Measurements from ENCODE around the gene NKRF.
A peak's percentile ranks its signal among the peaks of the same experiment; 100 is the strongest.

NKRF gene

DNA sequence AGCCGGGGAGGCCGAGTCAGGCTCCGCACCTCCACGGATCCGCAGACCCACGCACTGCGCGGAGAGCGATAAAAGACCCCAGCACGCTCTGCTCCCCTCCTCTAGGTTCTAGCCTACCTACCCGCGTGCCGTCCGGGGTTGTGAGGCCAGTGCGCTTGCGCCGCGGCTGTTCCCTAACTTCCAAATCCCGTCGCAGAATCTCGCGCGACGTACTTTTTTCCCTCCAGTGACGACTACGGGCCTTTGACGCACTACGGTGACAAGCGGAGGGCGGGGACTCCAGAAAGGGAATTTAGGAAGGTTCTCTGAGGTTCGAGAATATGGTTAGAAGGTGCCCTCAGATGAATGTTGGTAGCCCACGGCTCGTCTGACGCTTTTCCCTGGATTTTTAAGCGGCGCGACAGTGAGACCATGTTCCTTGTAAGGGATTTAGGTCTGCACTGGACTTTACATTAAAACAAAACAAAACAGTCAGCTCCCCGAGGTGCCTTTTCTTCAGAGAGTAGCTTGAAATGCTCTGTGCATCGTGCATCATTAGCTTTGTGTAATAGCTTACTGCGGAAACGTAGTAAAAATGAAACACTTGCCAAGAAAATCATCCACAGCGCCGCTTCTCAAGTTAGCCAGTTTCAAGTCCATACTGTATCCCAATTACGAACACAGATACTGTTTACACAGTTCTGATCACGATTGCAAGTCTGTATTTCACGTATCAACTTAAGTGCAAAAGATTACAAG is at the start of gene NKRF:
Gene NKRF (minus strand): TSS at position 145 of the 738 bp plus-strand sequence.
- TF ChIP-seq, protein P1, sequence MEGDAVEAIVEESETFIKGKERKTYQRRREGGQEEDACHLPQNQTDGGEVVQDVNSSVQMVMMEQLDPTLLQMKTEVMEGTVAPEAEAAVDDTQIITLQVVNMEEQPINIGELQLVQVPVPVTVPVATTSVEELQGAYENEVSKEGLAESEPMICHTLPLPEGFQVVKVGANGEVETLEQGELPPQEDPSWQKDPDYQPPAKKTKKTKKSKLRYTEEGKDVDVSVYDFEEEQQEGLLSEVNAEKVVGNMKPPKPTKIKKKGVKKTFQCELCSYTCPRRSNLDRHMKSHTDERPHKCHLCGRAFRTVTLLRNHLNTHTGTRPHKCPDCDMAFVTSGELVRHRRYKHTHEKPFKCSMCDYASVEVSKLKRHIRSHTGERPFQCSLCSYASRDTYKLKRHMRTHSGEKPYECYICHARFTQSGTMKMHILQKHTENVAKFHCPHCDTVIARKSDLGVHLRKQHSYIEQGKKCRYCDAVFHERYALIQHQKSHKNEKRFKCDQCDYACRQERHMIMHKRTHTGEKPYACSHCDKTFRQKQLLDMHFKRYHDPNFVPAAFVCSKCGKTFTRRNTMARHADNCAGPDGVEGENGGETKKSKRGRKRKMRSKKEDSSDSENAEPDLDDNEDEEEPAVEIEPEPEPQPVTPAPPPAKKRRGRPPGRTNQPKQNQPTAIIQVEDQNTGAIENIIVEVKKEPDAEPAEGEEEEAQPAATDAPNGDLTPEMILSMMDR (conservative IDR thresholded peaks at IDR 0.05; ENCODE audit: low read depth, low read length), result no peak
- peak; percentile 93 for DNase-seq (ENCODE audit: low read depth)
- H3K4me3 ChIP-seq (ENCODE audit: low read depth, low read length), result peak within 1 kb of the TSS; percentile 89

DNA sequence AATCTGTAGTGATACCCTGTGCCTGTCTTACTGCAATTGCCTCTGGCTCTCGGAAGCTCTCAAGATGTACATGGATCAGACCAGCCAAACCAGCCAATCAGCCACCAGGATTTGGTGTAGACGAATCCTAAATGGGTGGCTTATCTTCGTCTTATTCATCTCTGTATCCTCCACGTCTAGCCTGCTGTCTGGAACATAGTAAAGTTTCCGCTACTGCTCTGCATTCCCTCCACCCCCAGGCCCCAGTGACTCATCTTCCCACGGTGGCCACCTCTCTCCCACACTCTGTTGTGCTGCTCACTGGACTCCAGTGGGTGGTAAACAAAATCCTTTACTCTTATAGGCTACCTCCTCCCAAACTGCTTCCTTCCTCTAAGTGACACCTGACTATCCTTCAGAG is 48.9 kb upstream of the NKRF start:
- no peak overlapping the region for H3K4me3 ChIP-seq (ENCODE audit: low read depth, low read length)
- DNase-seq (ENCODE audit: low read depth), result peak; percentile 94
- TF ChIP-seq, protein P1 (conservative IDR thresholded peaks at IDR 0.05; ENCODE audit: low read depth, low read length), result no peak

DNA sequence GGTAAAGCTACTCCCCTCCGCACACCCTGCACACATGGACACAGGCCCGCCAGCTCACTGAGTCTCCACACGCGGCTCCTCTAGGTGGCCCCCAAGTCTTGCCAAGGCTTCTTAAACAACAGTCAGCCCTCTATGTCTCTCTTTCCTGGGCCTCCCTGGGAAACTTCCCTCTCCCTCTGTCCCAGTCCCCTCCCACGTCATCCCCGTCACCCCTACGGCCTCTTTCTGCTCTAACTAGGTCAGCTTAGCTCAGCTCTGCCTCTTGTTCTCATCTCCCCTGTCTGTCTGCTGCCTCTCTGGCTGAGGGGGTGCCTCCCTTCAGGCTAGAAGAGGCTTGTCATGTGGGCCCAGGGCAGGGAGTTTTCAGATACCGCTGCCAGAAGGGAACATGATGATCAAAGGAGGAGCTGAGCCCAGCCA is 47.9 kb upstream of the NKRF start:
- peak; percentile 89 for DNase-seq (ENCODE audit: low read depth)
- TF ChIP-seq, protein P1 (conservative IDR thresholded peaks at IDR 0.05; ENCODE audit: low read depth, low read length), result peak; percentile 60
- no peak overlapping the region for H3K4me3 ChIP-seq (ENCODE audit: low read depth, low read length)

DNA sequence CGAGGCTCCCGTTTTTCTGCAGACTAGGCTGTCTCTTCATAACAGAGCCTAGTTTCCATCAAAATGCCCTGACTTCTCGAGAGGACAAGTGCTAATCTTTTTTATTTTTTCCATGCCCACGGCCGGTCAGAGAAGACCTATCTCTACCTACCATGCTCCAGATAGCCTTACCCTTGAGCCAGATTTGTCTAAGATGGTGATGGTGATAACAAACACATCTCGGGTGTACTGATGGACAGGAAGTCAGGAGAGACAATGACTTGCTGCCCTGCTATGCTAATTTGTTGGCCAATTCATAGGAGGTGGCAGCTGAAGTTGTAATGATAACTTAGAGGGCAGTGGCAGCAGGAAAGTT is 42.2 kb upstream of the NKRF start:
- DNase-seq (ENCODE audit: low read depth), result no peak
- TF ChIP-seq, protein P1 (conservative IDR thresholded peaks at IDR 0.05; ENCODE audit: low read depth, low read length), result no peak
- no peak overlapping the region for H3K4me3 ChIP-seq (ENCODE audit: low read depth, low read length)

DNA sequence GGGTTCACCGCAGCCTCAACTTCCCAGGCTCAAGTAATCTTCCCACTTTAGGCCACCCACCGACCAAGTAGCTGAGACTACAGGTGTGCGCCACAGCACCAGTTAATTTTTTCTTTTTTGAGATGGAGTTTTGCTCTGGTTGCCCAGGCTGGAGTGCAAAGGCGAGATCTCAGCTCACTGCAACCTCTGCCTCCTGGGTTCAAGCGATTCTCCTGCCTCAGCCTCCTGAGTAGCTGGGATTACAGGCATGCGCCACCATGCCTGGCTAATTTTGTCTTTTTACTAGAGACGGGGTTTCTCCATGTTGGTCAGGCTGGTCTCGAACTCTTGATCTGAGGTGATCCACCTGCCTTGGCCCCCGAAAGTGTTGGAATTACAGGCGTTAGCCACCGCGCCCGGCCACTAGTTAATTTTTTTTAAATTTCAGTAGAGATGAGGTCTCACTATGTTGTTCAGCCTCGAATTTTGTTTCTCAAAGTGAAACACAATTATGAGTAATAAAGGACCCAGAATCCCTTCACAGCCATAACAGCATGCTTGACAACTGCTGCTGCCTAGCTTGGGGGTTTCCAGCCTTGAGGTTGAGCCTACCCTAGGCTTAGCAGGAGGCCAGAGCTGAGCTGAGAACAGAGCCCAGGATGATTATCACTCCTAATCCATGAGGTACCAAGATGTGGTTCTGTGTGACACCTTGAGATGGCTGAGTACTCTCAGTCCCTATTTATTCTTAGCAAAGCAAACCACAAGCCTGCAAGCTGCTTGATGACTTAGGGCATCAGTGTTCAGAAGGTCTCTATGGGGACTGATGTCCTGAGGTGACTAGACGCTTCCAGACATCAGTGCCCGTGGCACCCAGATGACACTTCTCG is 41.6 kb upstream of the NKRF start:
- no peak for DNase-seq (ENCODE audit: low read depth)
- TF ChIP-seq, protein P1 (conservative IDR thresholded peaks at IDR 0.05; ENCODE audit: low read depth, low read length), result no peak

DNA sequence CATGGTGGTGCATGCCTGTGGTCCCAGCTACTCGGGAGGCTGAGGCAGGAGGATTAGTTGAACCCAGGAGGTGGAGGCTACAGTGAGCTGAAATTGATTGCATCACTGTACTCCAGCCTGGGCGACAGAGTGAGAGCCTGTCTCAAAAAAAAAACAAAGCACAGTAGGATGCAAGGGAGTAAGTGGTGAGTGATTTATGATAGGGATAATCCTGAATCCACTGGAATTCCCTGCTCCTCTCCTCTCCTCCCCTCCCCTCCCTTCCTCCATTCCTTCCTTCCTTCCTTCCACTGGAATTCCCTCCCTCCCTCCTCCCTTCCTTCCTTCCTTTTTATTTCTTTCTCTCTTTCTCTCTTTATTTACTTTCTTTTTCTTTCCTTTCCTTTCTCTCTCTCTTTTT is 40.9 kb upstream of the NKRF start:
- no peak for DNase-seq (ENCODE audit: low read depth)
- TF ChIP-seq, protein P1 (conservative IDR thresholded peaks at IDR 0.05; ENCODE audit: low read depth, low read length), result no peak
- H3K4me3 ChIP-seq (ENCODE audit: low read depth, low read length), result no peak overlapping the region

More for the DNA sequence above, 41.6 kb upstream of the NKRF start:
- no peak overlapping the region for H3K4me3 ChIP-seq (ENCODE audit: low read depth, low read length)
